Astrocyte (in vitro differentiated cells and primary cell): ENCODE data around the gene ADCY1.
"Not testable (repeated sequence)": the region's sequence is repeated elsewhere in the genome, so short reads cannot be mapped to it uniquely, and the experiment has no call there.

Experiments used
- CTCF ChIP-seq: IDR thresholded peaks from 2 replicates; pipeline ENCODE4 v1.5.1; 2011; ENCODE audit warnings: low read depth, mild to moderate bottlenecking, inconsistent platforms, low read length, moderate library complexity; ENCODE audit not compliant: insufficient read depth
- EZH2 ChIP-seq: IDR thresholded peaks from 2 replicates; pipeline ENCODE4 v1.6.1; 2012; ENCODE audit warnings: mild to moderate bottlenecking, low read length, inconsistent platforms; ENCODE audit not compliant: insufficient read depth

GRCh38 chr7:45725231-45725630 is 151.1 kb downstream of the ADCY1 start:
- TF ChIP-seq CTCF, EZH2: not testable (repeated sequence)
